ENCODE measurements around the gene ZPR1.

GRCh38 chr11:116826751-116827431 lies 39.1 kb upstream of the ZPR1 start:
- TF ChIP-seq, protein P1, sequence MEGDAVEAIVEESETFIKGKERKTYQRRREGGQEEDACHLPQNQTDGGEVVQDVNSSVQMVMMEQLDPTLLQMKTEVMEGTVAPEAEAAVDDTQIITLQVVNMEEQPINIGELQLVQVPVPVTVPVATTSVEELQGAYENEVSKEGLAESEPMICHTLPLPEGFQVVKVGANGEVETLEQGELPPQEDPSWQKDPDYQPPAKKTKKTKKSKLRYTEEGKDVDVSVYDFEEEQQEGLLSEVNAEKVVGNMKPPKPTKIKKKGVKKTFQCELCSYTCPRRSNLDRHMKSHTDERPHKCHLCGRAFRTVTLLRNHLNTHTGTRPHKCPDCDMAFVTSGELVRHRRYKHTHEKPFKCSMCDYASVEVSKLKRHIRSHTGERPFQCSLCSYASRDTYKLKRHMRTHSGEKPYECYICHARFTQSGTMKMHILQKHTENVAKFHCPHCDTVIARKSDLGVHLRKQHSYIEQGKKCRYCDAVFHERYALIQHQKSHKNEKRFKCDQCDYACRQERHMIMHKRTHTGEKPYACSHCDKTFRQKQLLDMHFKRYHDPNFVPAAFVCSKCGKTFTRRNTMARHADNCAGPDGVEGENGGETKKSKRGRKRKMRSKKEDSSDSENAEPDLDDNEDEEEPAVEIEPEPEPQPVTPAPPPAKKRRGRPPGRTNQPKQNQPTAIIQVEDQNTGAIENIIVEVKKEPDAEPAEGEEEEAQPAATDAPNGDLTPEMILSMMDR (IDR thresholded peaks at IDR 0.05): no peak
- no peak for TF ChIP-seq POLR2A (IDR thresholded peaks at IDR 0.05)
